ENCODE results near the gene IQCE.
"Not testable (repeated sequence)": the region's sequence is repeated elsewhere in the genome, so short reads cannot be mapped to it uniquely, and the experiment has no call there.

The IQCE gene

DNA sequence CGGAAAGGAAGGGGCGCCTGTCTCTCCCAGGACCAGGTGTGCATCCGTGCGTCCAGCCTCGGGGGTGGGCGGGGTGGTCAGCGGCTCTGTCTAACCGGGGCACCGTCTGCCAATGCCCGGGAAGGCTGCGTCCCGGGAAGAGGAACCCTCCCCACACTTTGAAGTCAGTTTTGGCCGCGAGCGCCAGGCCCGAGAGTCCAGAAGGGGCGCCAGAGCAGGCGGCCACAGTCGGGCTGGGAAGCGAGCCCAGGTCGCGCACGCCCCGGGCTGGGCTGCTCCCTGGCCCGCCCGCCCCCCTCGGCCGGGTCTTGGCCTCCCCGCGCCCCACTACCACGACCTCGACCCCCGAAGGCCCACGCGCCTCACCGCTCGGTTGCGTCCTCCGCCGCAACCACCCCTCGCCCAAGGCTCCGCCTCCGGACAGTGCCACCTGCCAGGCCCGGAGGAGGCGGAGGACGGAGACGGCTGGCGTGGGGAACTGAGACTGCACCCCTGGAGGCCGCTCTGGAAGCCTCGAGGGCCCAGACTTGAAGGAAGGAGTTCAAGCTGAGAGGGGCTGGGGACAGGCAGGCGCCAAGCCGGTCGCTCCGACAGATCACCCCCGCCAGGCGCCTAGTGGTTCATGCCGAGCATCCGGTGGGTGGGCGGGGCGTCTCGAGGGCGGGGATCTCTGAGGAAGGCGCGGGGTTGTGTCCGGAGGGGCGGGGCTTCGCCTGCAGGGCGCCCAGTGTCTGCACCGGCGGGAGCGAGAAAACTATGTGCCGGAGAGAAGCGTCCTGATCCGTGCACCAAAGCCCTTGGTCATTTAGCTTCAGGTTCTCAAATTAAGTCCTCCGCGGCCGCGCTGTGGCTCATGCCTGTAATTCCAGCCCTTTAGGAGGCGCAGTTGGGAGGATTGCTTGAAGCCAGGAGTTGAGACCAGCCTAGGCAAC, 3.4 kb upstream of the IQCE start, which contains the start of gene BRAT1:
Gene BRAT1, minus strand, starts transcription at position 404 of the 932 bp plus-strand sequence. CDS start 1,093 bp downstream, outside the sequence.
- DNase-seq, result peak; percentile 95

DNA sequence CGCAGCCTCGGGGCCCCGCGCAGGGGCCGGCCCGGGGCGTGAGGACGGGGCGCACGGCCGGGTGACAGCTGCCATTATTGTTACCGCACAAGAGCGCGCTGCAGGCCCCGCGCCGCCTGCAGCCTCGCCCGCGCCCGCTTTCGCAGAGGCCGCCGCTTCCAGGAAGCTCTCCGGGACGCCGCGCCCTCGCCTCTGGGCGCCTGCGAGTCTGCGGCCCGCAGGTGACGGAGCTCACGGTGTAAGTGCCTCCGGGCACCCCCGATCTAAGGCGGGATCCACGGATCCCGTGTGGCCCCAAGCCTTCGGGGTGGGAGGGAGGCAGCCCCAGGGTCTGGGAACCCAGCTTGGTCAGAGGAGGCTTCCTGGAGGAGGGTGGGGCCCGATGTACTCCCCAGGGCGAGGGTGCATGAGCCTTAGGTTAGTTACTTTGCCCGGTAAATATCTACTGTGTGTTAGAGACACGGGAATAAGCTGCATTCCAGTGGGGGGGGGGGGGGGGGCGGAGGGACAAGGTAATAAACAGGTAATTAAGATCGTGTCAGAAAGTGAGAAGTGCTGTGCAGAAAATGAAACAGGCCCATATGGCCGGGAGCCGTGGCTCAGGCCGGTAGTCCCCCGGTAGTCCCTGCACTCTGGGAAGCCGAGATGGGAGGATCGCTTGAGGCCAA, 638 bp downstream of the IQCE start:
- no peak for DNase-seq

DNA sequence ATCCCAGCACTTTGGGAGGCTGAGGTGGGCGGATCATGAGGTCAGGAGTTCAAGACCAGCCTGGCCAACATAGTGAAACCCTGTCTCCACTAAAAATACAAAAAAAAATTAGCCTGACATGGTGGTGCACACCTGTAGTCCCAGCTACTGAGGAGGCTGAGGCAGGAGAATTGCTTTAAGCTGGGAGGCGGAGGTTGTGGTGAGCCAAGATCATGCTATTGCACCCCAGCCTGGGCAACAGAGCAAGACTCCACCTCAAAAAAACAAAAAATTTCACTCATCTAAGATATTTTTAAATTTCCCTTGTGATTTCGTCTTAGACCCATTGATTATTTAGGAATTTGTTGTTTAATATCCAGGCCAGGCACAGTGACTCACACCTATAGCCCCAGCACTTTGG, 5.2 kb downstream of the IQCE start:
- not testable (repeated sequence) for DNase-seq

DNA sequence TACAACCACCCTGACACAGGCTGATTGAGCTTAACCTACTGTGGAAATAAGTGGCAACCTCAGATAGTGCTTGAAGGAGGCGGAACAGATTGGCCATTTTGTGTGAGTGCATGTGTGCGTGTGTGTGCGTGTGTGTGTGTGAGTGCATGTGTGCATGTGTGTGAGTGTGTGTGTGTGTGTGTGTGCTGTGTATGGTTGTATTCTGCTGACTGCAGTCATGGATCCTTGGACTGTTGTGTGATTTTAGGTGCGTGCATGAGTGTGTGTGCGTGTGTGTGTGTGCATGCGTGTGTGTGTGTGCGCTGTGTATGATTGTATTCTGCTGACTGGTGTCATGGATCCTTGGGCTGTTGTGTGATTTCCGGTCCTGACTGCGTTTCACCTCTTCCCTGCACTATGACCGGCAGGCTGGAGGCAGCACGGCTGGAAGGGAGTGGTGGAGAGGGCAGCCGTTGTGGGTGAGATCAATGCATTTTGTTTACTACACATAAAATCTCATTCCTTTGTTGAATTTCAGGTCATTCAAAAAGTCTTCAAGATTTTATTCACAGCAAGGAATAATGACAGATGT, 6.3 kb downstream of the IQCE start:
- no peak for DNase-seq

DNA sequence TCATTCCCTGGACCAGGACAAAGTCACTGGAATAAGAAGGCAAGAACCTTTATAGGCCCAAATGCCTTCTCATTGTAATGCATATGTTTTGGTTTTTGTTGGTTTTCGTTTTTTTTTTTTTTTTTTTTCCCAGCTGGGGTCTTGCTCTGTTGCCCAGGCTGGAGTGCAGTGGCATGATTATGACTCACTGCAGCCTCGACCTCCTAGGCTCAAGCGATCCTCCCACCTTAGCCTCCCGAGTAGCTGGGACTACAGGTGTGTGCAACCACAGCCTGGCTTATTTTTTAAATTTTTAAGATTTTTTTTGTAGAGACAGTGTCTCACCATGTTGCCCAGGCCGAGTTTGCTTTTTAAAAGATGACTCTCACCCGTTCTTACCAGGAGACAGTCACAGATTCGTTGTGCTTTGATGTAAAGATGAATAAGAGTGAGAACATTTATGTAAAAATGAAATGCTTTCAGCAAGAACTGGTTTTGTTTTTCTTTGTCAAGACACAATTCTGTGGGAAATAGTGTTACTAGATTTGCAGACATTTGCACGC, 7.6 kb downstream of the IQCE start:
- no peak for DNase-seq

DNA sequence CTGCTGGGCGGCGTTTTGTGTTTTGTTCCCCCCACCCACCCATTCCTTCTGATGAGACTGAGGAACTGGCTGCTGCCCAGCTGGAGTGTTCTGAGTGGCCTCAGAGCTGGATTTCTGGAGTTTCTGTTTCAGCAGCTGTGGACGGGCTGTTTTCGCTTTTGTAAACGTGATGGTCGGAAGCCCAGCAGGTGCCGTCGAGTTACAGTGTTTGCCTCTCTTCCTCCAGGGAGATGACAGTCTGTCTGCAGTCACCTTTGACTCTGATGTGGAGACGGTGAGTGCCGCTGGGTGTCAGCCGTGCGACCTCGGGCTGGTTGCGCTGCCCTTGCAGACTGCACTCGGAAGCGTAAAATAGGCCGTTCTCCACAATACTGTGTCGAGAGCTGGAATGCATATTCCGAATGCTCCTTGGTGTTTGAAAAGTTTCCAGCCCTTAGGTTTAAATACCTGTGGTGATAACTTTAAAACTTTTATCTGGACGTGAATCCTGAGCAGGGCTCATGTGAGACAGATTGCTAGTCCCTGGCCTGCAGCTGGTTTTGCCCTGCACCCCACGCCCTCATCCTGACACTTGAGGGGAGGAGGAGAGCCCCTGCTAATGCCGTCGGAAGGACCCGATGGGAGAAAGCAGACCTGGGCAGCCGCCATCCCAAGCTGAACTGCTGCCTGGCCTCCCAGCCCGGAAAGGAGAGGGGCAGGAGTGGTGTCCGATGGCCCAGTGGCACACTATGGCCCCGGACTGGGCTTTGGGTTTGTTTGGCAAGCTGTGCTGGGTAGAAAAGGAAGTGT, 8.3 kb downstream of the IQCE start:
- DNase-seq, result no peak

DNA sequence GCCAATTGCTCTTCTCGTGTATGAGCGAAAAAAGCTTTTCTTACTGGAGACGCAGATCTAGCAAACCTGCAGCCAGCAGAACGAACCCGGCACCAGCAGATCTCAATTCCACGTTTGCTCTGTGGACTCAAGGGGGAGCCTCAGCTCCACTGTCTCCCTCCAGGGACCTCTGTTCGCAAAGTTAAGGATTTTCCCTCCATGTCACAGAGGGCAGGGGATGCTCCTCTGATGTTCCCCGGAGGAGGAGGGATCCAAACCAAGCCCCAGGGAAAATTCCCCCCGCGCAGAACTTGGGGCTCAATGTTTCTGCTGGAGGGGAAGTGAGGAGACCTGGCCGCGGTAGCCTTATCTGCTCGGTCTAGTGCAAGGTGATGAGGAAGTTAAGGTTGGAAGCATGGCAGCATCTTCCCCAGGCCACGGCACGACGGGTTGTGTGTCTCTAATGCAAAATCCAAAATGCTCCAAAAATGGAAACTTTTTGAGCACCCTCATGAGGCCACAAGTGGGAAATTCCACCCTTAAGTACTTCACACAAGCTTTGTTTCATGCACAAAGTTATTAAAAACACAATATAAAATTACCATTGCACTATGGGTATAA, 9.0 kb downstream of the IQCE start:
- DNase-seq, result peak; percentile 27

DNA sequence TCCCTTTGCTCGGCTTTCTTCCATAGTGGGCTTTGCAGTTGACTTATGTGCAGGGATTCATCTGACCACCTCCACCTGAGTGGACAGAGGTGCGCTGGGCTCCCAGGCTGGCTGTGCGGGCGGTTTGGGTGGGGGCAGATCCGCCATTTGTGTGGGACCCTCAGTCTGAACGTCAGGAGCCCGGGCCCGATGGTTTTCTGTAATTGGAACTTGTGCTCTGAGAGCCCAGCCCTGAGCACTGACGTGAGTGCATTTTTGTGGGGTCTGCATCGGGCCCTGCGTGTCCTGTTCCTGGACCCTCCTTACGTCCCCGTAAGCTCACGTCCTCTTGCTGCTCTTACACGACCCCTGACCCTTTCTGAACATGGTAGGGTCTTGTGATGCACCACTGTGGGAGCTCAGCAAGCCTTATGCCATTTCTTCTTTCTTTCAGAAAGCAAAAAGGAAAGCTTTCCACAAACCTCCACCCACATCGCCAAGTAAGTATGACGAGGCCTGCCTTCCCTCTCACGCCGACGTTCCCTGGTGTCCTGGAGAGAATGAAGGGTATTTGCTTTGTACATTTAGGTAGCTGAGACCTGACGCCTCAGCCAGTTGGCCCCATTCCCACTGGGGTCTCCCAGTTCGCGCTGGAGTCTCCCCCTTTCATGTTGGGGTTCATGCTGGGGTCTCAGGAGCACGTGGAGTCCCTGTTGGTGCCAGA, 9.9 kb downstream of the IQCE start:
- no peak for DNase-seq

DNA sequence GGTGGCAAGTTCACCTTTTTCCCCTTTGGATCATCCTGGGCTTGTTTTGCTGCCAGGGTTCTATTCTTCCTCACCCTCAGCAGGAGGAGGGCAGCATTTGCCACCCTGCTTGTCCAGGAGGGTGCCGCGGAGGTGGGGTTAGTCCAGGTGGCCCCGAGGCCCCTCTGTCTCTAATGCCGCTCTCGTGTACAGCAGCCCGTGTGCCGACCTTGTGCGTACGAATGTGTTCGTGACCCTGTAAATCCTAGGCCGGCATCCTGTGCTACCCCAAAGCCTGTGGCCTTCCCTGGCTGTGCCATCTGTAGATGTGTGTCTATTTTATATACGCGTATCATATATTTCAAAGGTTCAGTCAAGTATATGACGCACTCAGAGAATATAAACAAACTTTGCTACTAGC, 10.6 kb downstream of the IQCE start:
- DNase-seq, result no peak

DNA sequence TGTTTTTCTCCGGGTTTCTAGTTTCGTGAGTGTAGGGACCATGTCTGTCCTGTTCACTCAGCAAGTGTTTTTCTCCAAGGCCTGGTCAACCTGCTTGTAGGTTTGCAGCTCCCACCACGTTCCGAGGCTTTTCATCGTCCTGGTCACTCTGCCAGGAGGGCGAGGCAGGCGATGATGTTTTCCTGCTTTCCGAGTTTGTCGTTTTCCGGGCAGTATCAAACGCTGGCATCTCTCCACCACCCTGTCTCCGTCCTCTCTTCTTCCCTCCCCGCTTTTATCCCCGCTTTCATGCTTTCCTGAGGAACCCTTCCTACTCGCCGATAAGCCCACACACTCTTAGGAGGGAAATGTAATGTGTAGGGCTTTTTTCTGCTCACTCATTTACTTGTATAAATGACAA, 11.2 kb downstream of the IQCE start:
- DNase-seq, result no peak

DNA sequence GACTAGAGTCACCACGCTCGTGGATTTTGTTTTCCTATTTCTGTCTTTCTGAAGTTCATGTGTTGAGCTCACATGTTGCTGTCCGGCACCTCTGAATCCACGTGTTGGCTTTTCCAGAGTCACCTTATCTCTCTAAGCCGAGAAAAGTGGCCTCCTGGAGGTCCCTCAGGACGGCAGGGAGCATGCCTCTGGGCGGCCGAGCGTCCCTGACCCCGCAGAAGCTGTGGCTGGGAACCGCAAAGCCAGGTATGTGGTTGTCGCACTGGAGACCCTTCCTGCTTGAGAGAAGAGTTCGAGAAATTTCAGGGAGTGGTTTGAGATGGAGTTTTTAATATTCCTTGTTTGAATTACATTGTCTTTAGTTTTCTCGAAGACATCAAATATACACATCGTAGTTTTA, 12.6 kb downstream of the IQCE start:
- no peak for DNase-seq

DNA sequence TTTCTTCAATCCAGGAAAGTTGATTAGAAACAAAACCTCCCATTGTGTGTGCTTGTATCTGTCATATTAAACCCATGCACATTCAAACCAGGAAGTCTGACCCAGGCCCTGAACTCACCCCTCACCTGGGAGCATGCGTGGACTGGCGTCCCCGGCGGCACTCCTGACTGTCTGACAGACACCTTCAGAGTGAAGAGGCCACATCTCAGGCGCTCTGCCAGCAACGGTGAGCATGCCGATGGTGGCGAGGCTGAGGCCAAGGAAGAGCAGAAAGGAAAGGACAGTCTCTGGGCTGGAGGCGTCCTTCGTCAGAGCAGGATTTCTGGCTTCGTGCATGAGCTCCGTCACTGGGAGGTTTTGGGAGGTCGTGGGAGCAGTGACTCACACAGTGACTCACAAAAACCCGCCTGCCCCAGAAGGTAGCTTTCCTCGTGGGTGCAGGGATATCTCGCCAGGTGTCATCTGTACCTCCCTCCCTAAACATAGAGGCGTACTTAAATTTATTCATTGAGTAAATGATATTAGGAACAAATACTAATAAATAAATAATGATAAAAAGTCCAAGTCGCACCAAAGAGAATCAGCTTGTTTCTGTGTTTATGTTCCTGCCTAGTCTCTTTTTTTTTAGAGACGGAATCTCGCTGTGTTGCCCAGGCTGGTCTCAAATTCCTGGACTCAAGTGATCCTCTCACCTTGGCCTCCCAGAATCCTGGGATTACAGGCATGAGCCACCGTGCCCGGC, 13.5 kb downstream of the IQCE start:
- no peak for DNase-seq

DNA sequence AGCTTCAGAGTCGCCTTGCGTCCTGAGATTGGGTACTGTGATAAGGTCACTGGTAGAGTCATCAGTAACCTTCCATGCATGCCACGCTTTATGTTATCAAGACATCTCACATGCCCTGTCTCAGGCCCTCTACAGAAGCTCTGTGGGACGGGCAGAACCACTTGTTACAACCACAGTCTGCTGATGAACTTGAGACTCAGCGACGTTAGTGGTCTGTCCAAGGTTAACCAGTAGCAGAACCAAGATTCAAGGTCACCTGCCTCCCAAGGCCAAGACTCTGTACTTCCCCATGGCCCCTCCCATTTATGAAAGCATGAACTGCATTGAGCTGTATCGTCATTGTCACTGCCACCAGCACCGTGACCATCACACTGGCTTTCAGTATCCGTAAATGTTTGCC, 15.0 kb downstream of the IQCE start:
- DNase-seq, result no peak

DNA sequence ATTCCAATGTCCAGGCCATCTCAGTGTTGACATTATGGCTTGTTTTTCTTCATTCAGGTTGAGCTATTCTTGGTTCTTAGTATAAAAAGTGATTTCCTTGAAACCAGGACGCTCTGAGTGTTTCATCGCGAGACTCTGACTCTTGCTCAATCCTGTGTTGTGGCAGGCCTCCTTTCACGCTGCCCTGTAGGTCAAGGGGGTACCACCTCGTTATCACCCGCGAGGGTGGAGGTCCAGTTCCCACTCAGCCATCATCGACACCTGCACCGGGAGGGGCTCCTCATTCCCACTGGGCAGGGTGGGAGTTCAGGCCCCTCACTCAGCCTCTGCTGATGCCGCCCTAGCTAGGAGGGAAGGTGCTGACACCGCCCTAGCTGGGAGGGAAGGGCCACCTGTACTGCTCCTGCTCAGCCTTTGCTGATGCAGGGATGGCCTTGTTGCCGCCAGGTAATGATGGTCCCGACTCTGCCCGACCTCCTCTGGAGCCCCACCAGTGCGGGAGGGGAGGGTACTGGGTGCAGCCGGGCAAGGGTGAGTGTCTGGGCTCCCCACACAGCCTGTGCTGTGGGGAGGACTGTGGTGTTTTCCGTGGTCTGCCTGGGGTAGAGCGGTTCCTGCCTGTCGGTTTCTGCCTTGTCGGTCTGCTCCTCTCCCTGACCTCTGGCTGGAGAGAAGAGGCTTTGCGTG, 16.4 kb downstream of the IQCE start:
- DNase-seq, result no peak

DNA sequence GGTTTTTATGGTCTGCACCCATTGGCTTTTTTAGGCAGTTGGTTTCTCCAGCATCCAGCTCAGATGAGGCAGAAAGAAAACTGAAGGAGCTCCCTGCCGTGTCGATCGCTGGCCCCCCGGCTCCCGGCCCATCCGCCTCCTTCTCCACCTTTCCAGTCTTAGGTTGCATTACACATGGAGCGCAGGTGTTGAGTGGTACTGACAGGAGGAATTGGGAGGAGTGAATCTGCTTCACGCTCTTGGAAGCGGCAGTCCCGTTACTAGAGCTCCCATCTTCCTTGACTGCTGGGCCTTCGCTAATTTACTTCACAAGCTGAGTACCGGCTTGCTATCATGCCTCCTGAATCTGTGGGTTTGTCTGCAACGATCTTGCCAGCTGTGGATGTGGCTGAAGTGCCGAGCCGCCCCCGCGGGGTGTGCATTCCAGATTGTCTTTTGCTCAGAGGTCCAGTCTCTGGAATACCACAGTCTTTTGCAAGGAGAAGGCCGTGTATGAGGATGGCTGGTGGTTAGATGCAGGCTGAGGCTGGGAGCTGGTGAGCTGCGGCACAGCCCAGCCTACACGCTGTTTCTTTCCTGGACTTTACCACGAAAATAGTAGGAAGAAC, 17.1 kb downstream of the IQCE start:
- DNase-seq, result no peak

DNA sequence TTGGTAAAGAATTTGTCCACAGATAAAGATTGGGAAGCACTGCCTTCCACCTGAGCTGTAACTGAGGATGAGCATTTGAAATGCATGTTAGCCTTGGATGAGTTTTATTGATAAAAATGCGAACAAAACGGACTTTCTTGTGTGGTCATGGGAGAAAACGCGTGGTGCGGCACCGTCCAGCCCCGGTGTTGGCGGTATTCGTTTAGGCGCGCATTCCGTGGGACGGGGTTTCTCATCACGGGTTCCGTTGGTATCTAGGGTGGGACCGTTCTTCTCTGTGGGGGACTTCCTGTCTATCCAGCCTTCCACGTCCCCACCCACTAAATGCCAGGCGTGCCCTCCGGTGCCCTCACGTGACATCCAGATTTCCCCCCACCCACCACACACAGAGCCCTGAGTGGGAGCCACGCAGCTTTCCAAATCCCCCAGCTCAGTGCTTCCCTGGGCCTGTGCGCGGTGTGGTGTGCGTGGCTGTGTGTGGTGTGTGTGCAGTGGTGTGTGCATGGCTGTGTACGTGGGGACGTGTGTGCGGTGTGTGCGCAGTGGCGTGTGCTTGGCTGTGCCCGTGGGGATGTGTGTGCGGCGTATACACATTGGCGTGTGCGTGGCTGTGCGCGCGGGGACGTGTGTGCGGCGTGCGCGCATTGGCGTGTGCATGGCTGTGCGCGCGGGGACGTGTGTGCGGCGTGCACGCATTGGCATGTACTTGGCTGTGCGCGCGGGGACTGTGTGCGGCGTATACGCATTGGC, 18.1 kb downstream of the IQCE start:
- DNase-seq, result no peak

DNA sequence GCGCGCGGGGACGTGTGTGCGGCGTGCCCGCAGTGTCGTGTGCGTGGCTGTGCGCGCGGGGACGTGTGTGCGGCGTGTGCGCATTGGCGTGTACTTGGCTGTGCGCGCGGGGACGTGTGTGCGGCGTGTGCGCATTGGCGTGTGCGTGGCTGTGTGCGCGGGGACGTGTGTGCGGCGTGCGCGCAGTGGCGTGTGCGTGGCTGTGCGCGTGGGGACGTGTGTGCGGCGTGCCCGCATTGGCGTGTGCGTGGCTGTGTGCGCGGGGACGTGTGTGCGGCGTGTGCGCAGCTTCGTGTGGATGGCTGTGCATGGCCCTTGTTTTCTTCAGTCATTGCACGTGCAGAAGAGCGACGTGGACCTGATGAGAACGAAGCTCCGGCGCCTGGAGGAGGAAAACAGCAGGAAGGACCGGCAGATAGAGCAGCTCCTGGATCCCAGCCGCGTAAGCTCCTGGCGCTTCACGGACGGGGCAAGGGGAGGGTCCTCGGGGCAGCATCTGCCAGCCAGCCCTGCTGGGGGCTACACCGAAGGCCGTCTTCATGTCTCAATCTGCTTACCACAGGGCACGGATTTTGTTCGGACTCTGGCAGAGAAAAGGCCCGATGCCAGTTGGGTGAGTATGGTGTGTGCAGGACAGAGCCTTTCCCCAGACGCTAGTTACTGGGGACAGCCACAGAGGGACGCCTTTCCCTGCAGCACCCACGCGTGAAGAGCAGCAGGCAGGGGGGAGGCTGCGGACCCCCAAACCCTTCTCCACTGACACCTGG, 19.3 kb downstream of the IQCE start:
- no peak for DNase-seq

DNA sequence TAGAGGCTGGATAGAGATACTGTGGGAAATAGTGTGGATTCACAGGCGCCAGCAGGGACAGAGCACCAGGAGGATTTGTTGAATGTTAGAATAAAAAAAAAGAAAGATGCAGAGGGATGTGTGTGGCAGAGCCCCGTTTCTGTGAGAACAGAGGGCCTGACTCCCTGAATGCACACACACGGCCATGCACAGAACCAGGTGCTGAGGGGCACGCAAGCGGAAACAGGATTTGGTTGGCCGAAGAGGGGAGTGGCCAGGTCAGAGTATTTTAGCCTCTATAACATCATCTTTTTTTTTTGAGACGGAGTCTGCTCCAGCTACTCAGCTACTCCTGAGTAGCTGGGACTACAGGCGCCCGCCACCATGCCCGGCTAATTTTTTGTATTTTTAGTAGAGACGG, 21.9 kb downstream of the IQCE start:
- no peak for DNase-seq
